ENCODE measurements around the gene SORCS1. TPM values are rescaled to one million over a fixed set of nuclear protein-coding genes. Genes with fewer than 3 reads are reported as not detected.

The SORCS1 gene
- total and polyA plus RNA-seq, 2 donors (not counting 1 experiment from before 2014, with no cell fraction given) = not detected

GRCh38 chr10:107013258-107014006 lies 151.1 kb downstream of the SORCS1 start:
- H3K9me3 ChIP-seq (ENCODE audit: control extremely low read depth in 1 of 3, control insufficient read depth in 2 of 3, insufficient read depth in 1 of 3, low read length in 2 of 3) = peaks cover 0 to 4% (median 0%) of the 10 kb centered on the region in 3 donors
- H2AFZ ChIP-seq (ENCODE audit: insufficient read depth, low read depth, low read length, poor library complexity, severe bottlenecking) = no peak overlapping the region
- no peaks in the 10 kb centered on the region for H3K36me3 ChIP-seq (replicated peaks in 1 of 2; ENCODE audit: control extremely low read depth in 1 of 2, control insufficient read depth in 1 of 2, extremely low read depth in 1 of 2, insufficient read depth in 2 of 2, low read length in 1 of 2)
- Mint-ChIP-seq H3K27ac (no peak overlapping the region), H3K27me3 (no peaks in the 10 kb centered on the region), H3K9me3 (ENCODE audit: insufficient read depth) (peaks cover 3% of the 10 kb centered on the region), H3K4me1 (no peaks in the 10 kb centered on the region), H3K4me3 (no peak overlapping the region)
- no peak overlapping the region for H3K4me2 ChIP-seq (replicated peaks; ENCODE audit: low read depth, low read length, poor library complexity, severe bottlenecking)
- WGBS (ENCODE audit: insufficient coverage) = 84% methylated on average over 3 of the region's 4 CpGs
- POLR2A ChIA-PET = no interaction called here
- H3K27me3 ChIP-seq (replicated peaks in 1 of 4; ENCODE audit: control extremely low read depth in 1 of 4, control insufficient read depth in 3 of 4, insufficient read depth in 4 of 4, low read length in 3 of 4) = no peaks in the 10 kb centered on the region
- H3K4me3 ChIP-seq (ENCODE audit: control extremely low read depth in 1 of 5, extremely low read depth in 1 of 5, insufficient read depth in 1 of 5, low read depth in 2 of 5, low read length in 4 of 5) = no peak overlapping the region
- no peak overlapping the region for H3K9ac ChIP-seq (ENCODE audit: low read length)
- no peaks in the 10 kb centered on the region for H3K79me2 ChIP-seq (ENCODE audit: control insufficient read depth, insufficient read depth, low read length)
- ATAC-seq (ENCODE audit: low read depth) (no peak), DNase-seq (no peak)
- H3K27ac ChIP-seq (ENCODE audit: low read length in 2 of 2) = no peak overlapping the region
- intact Hi-C loops (cut with micrococcal nuclease) = no loop called here
- H3K4me1 ChIP-seq (ENCODE audit: control insufficient read depth in 2 of 2, insufficient read depth in 2 of 2, low read length in 2 of 2) = no peaks in the 10 kb centered on the region
- TF ChIP-seq CTCF (IDR thresholded peaks at IDR 0.05) = no peak
- no peak for TF ChIP-seq EZH2 (IDR thresholded peaks at IDR 0.05; ENCODE audit: borderline replicate concordance, insufficient read depth, low read depth, low read length, poor library complexity, severe bottlenecking)
- CTCF ChIA-PET = interaction anchor here (1.2 kb wide), 1 partner anchor 20 kb away, joined by 3 read pairs; no protein-coding TSS in a partner anchor
- H4K20me1 ChIP-seq (ENCODE audit: control insufficient read depth, insufficient read depth, low read length, poor library complexity, severe bottlenecking) = no peaks in the 10 kb centered on the region

GRCh38 chr10:107011992-107012391 lies 152.5 kb downstream of the SORCS1 start:
- Histone ChIP-seq H3K36me3 (replicated peaks in 1 of 2; ENCODE audit: control extremely low read depth in 1 of 2, control insufficient read depth in 1 of 2, extremely low read depth in 1 of 2, insufficient read depth in 2 of 2, low read length in 1 of 2) (no peaks in the 10 kb centered on the region), H3K4me2 (replicated peaks; ENCODE audit: low read depth, low read length, poor library complexity, severe bottlenecking) (no peak overlapping the region), H3K4me3 (ENCODE audit: control extremely low read depth in 1 of 5, extremely low read depth in 1 of 5, insufficient read depth in 1 of 5, low read depth in 2 of 5, low read length in 4 of 5) (no peak overlapping the region), H3K9me3 (ENCODE audit: control extremely low read depth in 1 of 3, control insufficient read depth in 2 of 3, insufficient read depth in 1 of 3, low read length in 2 of 3) (no peaks in the 10 kb centered on the region), H3K27me3 (replicated peaks in 1 of 4; ENCODE audit: control extremely low read depth in 1 of 4, control insufficient read depth in 3 of 4, insufficient read depth in 4 of 4, low read length in 3 of 4) (no peaks in the 10 kb centered on the region), H3K9ac (ENCODE audit: low read length) (no peak overlapping the region), H3K27ac (ENCODE audit: low read length in 2 of 2) (no peak overlapping the region), H3K4me1 (ENCODE audit: control insufficient read depth in 2 of 2, insufficient read depth in 2 of 2, low read length in 2 of 2) (no peaks in the 10 kb centered on the region), H2AFZ (ENCODE audit: insufficient read depth, low read depth, low read length, poor library complexity, severe bottlenecking) (no peak overlapping the region), H4K20me1 (ENCODE audit: control insufficient read depth, insufficient read depth, low read length, poor library complexity, severe bottlenecking) (no peaks in the 10 kb centered on the region), H3K79me2 (ENCODE audit: control insufficient read depth, insufficient read depth, low read length) (no peaks in the 10 kb centered on the region)
- TF ChIP-seq CTCF (IDR thresholded peaks at IDR 0.05) = no peak
- no peak for TF ChIP-seq EZH2 (IDR thresholded peaks at IDR 0.05; ENCODE audit: borderline replicate concordance, insufficient read depth, low read depth, low read length, poor library complexity, severe bottlenecking)
- no peak overlapping the region for H3K27ac Mint-ChIP-seq
- no peaks in the 10 kb centered on the region for H3K9me3 Mint-ChIP-seq (ENCODE audit: insufficient read depth)
- ChIA-PET CTCF (no interaction called here), POLR2A (no interaction called here)
- ATAC-seq (ENCODE audit: low read depth) = no peak
- H3K4me1 Mint-ChIP-seq = no peaks in the 10 kb centered on the region
- DNase-seq = no peak
- 77% methylated on average over 2 of the region's 3 CpGs for WGBS (ENCODE audit: insufficient coverage)
- no peak overlapping the region for H3K4me3 Mint-ChIP-seq
- intact Hi-C loops (cut with micrococcal nuclease) = no loop called here
- H3K27me3 Mint-ChIP-seq = no peaks in the 10 kb centered on the region
